ENCODE data around the gene MYH3. TPM values are rescaled to one million over a fixed set of nuclear protein-coding genes. Genes with fewer than 3 reads are reported as not detected.

MYH3 gene
- total RNA-seq, 1 donor from 2014 or later: 2.8 TPM

GRCh38 chr17:10616502-10617119 lies 40.5 kb downstream of the MYH3 start:
- ATAC-seq (peak; percentile 90), DNase-seq (peak; percentile 83)
- Histone ChIP-seq H3K27me3 (no peaks in the 10 kb centered on the region), H3K36me3 (no peaks in the 10 kb centered on the region), H3K27ac (no peak overlapping the region), H3K9me3 (no peaks in the 10 kb centered on the region), H3K4me3 (no peak overlapping the region), H3K4me1 (peaks cover 9% of the 10 kb centered on the region)
- TF ChIP-seq CTCF (IDR thresholded peaks at IDR 0.05): peak; percentile 100
- intact Hi-C loops (cut with DNase I): no loop called here

GRCh38 chr17:10614536-10615155 lies 42.5 kb downstream of the MYH3 start:
- TF ChIP-seq CTCF (IDR thresholded peaks at IDR 0.05): peak; percentile 67
- Histone ChIP-seq H3K9me3 (no peaks in the 10 kb centered on the region), H3K4me3 (no peak overlapping the region), H3K27me3 (no peaks in the 10 kb centered on the region), H3K27ac (no peak overlapping the region), H3K4me1 (peaks cover 9% of the 10 kb centered on the region), H3K36me3 (no peaks in the 10 kb centered on the region)
- no peak for DNase-seq
- intact Hi-C loops (cut with DNase I): no loop called here
- peak; percentile 45 for ATAC-seq

GRCh38 chr17:10613775-10614513 lies 43.2 kb downstream of the MYH3 start:
- Histone ChIP-seq H3K27ac (no peak overlapping the region), H3K9me3 (no peaks in the 10 kb centered on the region), H3K36me3 (no peaks in the 10 kb centered on the region), H3K4me3 (no peak overlapping the region), H3K27me3 (no peaks in the 10 kb centered on the region), H3K4me1 (peaks cover 9% of the 10 kb centered on the region)
- intact Hi-C loops (cut with DNase I): no loop called here
- DNase-seq (no peak), ATAC-seq (no peak)
- TF ChIP-seq CTCF (IDR thresholded peaks at IDR 0.05): no peak

- Histone ChIP-seq H3K36me3 (no peaks in the 10 kb centered on the region), H3K9me3 (no peaks in the 10 kb centered on the region), H3K4me3 (no peak overlapping the region), H3K27ac (no peak overlapping the region), H3K4me1 (peaks cover 9% of the 10 kb centered on the region), H3K27me3 (no peaks in the 10 kb centered on the region)
- intact Hi-C loops (cut with DNase I): no loop called here
- TF ChIP-seq CTCF (IDR thresholded peaks at IDR 0.05): no peak
- DNase-seq: no peak
- no peak for ATAC-seq
Observed at GRCh38 chr17:10612957-10613744, 44.0 kb downstream of the MYH3 start.

- H3K27me3 ChIP-seq: no peaks in the 10 kb centered on the region
- no peaks in the 10 kb centered on the region for H3K9me3 ChIP-seq
- intact Hi-C loops (cut with DNase I): no loop called here
- peaks cover 9% of the 10 kb centered on the region for H3K4me1 ChIP-seq
- H3K36me3 ChIP-seq: no peaks in the 10 kb centered on the region
- H3K27ac ChIP-seq: no peak overlapping the region
- ATAC-seq (no peak), DNase-seq (no peak)
- TF ChIP-seq CTCF (IDR thresholded peaks at IDR 0.05): no peak
- H3K4me3 ChIP-seq: no peak overlapping the region
Observed at GRCh38 chr17:10610884-10611283, 46.2 kb downstream of the MYH3 start.

Data from upper lobe of right lung (tissue), 1 donor.